Peyer's patch (tissue), 4 donors: Measurements from ENCODE around the gene NEK2. TPM values are rescaled to one million over a fixed set of nuclear protein-coding genes. Genes with fewer than 3 reads are reported as not detected.
A peak's percentile ranks its signal among the peaks of the same experiment; 100 is the strongest.

ENCODE experiments used
- DNase-seq, 3 donors: peaks; one replicate each; pipeline ENCODE4 v3.0.0-alpha.2; 2017 to 2019
- H3K27ac ChIP-seq, 4 donors: fragments of 200-600 bp; sonication (generic); one replicate each; pipeline ENCODE4 v1.5.1; 2016 to 2019
- H3K27me3 ChIP-seq, 2 donors: fragments of 200-600 bp; sonication (generic); one replicate each; pipeline ENCODE4 v1.5.1; 2019
- H3K36me3 ChIP-seq, 3 donors: fragments of 200-600 bp; sonication (generic); one replicate each; pipeline ENCODE4 v1.5.1; 2016 to 2019
- H3K4me1 ChIP-seq, 4 donors: fragments of 200-600 bp; sonication (generic); one replicate each; pipeline ENCODE4 v1.5.1; 2016 to 2019
- H3K4me3 ChIP-seq, 4 donors: fragments of 200-600 bp; sonication (generic); 1 replicate in 3 of 4; 2 replicates in 1 of 4; pipeline ENCODE4 v1.5.1; 2016 to 2019; ENCODE audit warnings: mild to moderate bottlenecking in 1 of 4
- H3K9me3 ChIP-seq, 4 donors: fragments of 200-600 bp; sonication (generic); one replicate each; pipeline ENCODE4 v1.5.1; 2016 to 2019; ENCODE audit warnings: mild to moderate bottlenecking in 1 of 4
- POLR2A ChIP-seq, 2 donors: fragments of 450-650 bp; IDR thresholded peaks; one replicate each; pipeline ENCODE4 v1.5.1; 2017; ENCODE audit warnings: antibody characterized with exemption in 2 of 2, mild to moderate bottlenecking in 2 of 2, moderate library complexity in 2 of 2
- total RNA-seq, 4 donors: library from RNA; depleted of rRNA; stranded (reverse); fragments of >200 nt; gene quantifications; one replicate each; pipeline ENCODE4 v1.1.0, GENCODE V29; 2016
- TF ChIP-seq, protein P1 (sequence below), 6 experiments: fragments of 450-650 bp in 4 of 6; fragments of 200-600 bp in 2 of 6; sonication (generic) in 1 of 6; IDR thresholded peaks; one replicate each; pipeline ENCODE4 v1.5.1; 2017 to 2019; ENCODE audit warnings: antibody characterized with exemption in 6 of 6, mild to moderate bottlenecking in 3 of 6, moderate library complexity in 1 of 6

NEK2 gene
- total RNA-seq, 4 donors from 2014 or later, result 1.7 to 14.9 (median 5.8) TPM

DNA sequence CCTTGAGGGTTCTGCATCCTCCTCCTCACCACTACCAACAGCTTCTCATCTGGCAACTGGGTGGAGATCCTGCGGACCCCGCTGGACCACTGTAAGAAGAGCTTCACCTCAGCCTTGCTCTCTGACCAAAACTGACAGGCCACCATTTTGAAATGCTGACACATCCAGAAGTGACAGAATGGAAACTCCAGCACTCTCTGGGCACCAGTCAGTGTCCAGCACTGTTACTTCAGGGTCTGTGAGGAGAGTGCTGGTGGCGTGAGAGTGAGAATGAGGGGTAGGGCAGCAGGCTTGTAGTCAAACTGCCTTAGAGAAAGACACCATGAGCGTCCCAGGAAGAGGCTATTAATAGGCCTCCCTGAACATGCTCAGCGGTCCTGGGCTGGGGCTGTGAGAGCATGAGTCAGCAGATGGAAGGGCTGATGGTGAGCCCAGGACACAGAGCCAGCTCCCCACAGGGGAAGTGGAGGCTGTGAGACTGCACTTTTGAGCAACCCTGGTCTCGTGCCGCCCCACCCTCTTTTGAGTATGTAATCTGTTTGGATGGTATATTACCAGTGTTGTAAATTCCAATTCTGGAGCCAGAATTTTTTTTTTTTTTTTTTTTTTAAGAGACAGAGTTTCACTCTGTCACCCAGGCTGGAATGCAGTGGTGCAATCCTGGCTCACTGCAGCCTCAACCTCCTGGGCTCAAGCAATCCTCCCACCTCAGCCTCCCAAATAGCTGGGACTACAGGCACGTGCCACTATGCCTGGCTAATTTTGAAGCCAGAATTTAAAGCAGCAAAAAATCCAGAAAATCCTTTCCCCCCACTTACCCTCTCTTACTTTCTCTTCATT is 62.1 kb downstream of the NEK2 start:
- Histone ChIP-seq H3K4me3 (no peak overlapping the region), H3K4me1 (peaks cover 0 to 16% (median 0%) of the 10 kb centered on the region in 4 donors), H3K9me3 (no peaks in the 10 kb centered on the region), H3K27me3 (no peaks in the 10 kb centered on the region), H3K36me3 (no peaks in the 10 kb centered on the region), H3K27ac (peak overlapping the region in 1 of 4 donors; percentile 70)
- DNase-seq, result peak in 2 of 3 donors; percentile 71 to 90
- no peak for TF ChIP-seq POLR2A (IDR thresholded peaks at IDR 0.05)
- TF ChIP-seq, protein P1, sequence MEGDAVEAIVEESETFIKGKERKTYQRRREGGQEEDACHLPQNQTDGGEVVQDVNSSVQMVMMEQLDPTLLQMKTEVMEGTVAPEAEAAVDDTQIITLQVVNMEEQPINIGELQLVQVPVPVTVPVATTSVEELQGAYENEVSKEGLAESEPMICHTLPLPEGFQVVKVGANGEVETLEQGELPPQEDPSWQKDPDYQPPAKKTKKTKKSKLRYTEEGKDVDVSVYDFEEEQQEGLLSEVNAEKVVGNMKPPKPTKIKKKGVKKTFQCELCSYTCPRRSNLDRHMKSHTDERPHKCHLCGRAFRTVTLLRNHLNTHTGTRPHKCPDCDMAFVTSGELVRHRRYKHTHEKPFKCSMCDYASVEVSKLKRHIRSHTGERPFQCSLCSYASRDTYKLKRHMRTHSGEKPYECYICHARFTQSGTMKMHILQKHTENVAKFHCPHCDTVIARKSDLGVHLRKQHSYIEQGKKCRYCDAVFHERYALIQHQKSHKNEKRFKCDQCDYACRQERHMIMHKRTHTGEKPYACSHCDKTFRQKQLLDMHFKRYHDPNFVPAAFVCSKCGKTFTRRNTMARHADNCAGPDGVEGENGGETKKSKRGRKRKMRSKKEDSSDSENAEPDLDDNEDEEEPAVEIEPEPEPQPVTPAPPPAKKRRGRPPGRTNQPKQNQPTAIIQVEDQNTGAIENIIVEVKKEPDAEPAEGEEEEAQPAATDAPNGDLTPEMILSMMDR (IDR thresholded peaks at IDR 0.05), result no peak

DNA sequence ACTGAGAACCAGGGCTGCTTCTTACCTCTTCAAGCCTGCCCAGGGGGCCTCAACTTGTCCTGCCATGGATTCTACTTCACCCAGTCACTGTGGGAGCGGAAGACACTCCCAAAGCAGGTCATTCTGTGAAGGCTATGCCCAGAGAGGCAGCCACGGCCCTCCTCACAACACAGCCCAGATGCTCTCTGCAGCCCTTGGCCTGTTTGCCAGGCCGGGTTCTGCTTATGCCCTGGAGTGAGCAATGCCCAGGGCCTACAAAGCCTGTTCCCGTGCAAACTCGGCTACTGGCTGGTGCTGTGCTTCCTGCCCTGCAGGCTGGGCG is 62.7 kb downstream of the NEK2 start:
- Histone ChIP-seq H3K4me1 (peaks cover 0 to 21% (median 0%) of the 10 kb centered on the region in 4 donors), H3K27me3 (no peaks in the 10 kb centered on the region), H3K9me3 (no peaks in the 10 kb centered on the region), H3K27ac (peak overlapping the region in 1 of 4 donors; percentile 48), H3K36me3 (no peaks in the 10 kb centered on the region), H3K4me3 (no peak overlapping the region)
- no peak for DNase-seq
- TF ChIP-seq POLR2A (IDR thresholded peaks at IDR 0.05), result no peak
- TF ChIP-seq, protein P1 (IDR thresholded peaks at IDR 0.05), result no peak

Other genes starting within 250 kb of the NEK2 start
- under 1 TPM in 1 of 4 donors, not detected in 3; 0.27 TPM for gene RD3, start 183.5 kb downstream of the NEK2 start, total RNA-seq
- 10 to 100 TPM in 3 of 4 donors, 1 to 10 TPM in 1; 5.8 to 44.7 (median 34.9) TPM for gene SLC30A1, start 96.5 kb downstream of the NEK2 start, total RNA-seq
- 100 to 1,000 TPM in 3 of 4 donors, 10 to 100 TPM in 1; 18.2 to 171 (median 138) TPM for gene LPGAT1, start 155.1 kb upstream of the NEK2 start, total RNA-seq